ENCODE results near the gene EIF4EBP2. TPM values are rescaled to one million over a fixed set of nuclear protein-coding genes. Genes with fewer than 3 reads are reported as not detected.

The EIF4EBP2 gene
- total RNA-seq, 1 experiment from 2014 or later, result 91.9 TPM

- H3K27me3 ChIP-seq (replicated peaks; ENCODE audit: insufficient read depth, low read depth, low read length, poor library complexity), result no peaks in the 10 kb centered on the region
- no TSS peak for BruUV-seq (replicated peaks)
- H3K4me3 ChIP-seq (ENCODE audit: low read depth, low read length, poor library complexity, severe bottlenecking), result no peak overlapping the region
- intact Hi-C loops (cut with micrococcal nuclease; ENCODE audit: unreplicated experiment), result no loop called here
- CTCF ChIA-PET, result interaction anchor here (0.7 kb wide), 1 partner anchor 125 kb away, joined by 6 read pairs; no protein-coding TSS in a partner anchor
- no peak for DNase-seq (ENCODE audit: low spot score)
- no peak overlapping the region for H3K27ac ChIP-seq (ENCODE audit: low read depth, low read length, poor library complexity, severe bottlenecking)
- POLR2A ChIA-PET (ENCODE audit: low non-redundant PET), result no interaction called here
- H3K36me3 ChIP-seq (ENCODE audit: insufficient read depth, low read length, poor library complexity, severe bottlenecking), result peaks cover 10% of the 10 kb centered on the region
- no peaks in the 10 kb centered on the region for H3K9me3 ChIP-seq (ENCODE audit: low read depth, low read length, poor library complexity, severe bottlenecking)
- peaks cover 9% of the 10 kb centered on the region for H3K4me1 ChIP-seq (ENCODE audit: insufficient read depth, low read length, poor library complexity, severe bottlenecking)
- no peak for TF ChIP-seq EZH2 (IDR thresholded peaks at IDR 0.05; ENCODE audit: borderline replicate concordance, low read depth, low read length, poor library complexity, severe bottlenecking)
- TF ChIP-seq, protein P1, sequence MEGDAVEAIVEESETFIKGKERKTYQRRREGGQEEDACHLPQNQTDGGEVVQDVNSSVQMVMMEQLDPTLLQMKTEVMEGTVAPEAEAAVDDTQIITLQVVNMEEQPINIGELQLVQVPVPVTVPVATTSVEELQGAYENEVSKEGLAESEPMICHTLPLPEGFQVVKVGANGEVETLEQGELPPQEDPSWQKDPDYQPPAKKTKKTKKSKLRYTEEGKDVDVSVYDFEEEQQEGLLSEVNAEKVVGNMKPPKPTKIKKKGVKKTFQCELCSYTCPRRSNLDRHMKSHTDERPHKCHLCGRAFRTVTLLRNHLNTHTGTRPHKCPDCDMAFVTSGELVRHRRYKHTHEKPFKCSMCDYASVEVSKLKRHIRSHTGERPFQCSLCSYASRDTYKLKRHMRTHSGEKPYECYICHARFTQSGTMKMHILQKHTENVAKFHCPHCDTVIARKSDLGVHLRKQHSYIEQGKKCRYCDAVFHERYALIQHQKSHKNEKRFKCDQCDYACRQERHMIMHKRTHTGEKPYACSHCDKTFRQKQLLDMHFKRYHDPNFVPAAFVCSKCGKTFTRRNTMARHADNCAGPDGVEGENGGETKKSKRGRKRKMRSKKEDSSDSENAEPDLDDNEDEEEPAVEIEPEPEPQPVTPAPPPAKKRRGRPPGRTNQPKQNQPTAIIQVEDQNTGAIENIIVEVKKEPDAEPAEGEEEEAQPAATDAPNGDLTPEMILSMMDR (conservative IDR thresholded peaks at IDR 0.05; ENCODE audit: low read depth, low read length), result no peak
Measured at GRCh38 chr10:70368774-70369482, 35.0 kb upstream of the EIF4EBP2 start.

DNA sequence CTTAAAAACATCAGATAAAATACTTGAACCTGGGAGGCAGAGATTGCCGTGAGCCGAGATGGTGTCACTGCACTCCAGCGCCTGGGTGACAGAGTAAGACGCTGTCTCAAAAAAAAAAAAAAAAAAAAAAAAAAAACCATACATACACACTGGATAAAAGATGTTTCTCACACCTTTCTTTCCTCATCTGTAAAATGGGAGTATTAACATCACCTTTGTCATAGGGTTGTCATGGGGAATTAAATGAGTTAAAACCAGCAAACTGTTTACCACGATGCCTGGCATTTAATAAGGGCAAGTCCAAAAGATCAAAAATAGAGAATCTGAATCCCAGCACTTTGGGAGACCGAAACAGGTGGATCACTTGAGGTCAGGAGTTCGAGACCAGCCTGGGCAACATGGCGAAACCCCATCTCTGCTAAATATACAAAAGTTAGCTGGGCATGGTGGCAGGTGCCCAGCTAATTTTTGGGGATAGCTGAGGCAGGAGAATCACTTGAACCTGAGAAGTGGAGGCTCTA is 34.4 kb upstream of the EIF4EBP2 start:
- no TSS peak for BruUV-seq (replicated peaks)
- Histone ChIP-seq H3K4me3 (ENCODE audit: low read depth, low read length, poor library complexity, severe bottlenecking) (no peak overlapping the region), H3K4me1 (ENCODE audit: insufficient read depth, low read length, poor library complexity, severe bottlenecking) (peaks cover 3% of the 10 kb centered on the region), H3K36me3 (ENCODE audit: insufficient read depth, low read length, poor library complexity, severe bottlenecking) (peaks cover 12% of the 10 kb centered on the region), H3K27ac (ENCODE audit: low read depth, low read length, poor library complexity, severe bottlenecking) (no peak overlapping the region), H3K9me3 (ENCODE audit: low read depth, low read length, poor library complexity, severe bottlenecking) (no peaks in the 10 kb centered on the region), H3K27me3 (replicated peaks; ENCODE audit: insufficient read depth, low read depth, low read length, poor library complexity) (no peaks in the 10 kb centered on the region)
- DNase-seq (ENCODE audit: low spot score), result no peak
- TF ChIP-seq, protein P1 (conservative IDR thresholded peaks at IDR 0.05; ENCODE audit: low read depth, low read length), result no peak
- TF ChIP-seq EZH2 (IDR thresholded peaks at IDR 0.05; ENCODE audit: borderline replicate concordance, low read depth, low read length, poor library complexity, severe bottlenecking), result no peak
- intact Hi-C loops (cut with micrococcal nuclease; ENCODE audit: unreplicated experiment), result loop anchor here (10.0 kb wide), 1 partner anchor 435 kb away; no protein-coding TSS in a partner anchor
- ChIA-PET CTCF (no interaction called here), POLR2A (ENCODE audit: low non-redundant PET) (no interaction called here)

DNA sequence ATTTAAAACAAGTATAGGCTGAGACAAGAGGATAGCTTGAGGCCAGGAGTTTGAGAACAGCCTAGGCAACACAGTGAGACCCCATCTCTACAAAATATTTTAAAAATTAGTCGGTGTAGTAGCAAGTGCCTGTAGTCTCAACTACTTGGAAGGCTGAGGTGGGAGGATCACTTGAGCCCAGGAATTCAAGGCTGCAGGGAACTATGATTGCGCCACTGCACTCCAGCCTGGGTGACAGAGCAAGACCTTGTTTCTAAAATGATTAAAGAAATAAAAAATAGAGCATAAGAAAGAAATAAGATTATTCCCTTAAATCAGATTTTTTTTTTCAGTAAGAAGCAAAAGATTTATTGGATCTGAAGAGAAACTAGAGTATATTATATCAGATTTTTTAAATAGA is 33.2 kb upstream of the EIF4EBP2 start:
- ChIA-PET POLR2A (ENCODE audit: low non-redundant PET) (no interaction called here), CTCF (no interaction called here)
- no peaks in the 10 kb centered on the region for H3K4me1 ChIP-seq (ENCODE audit: insufficient read depth, low read length, poor library complexity, severe bottlenecking)
- no peaks in the 10 kb centered on the region for H3K9me3 ChIP-seq (ENCODE audit: low read depth, low read length, poor library complexity, severe bottlenecking)
- DNase-seq (ENCODE audit: low spot score), result no peak
- H3K36me3 ChIP-seq (ENCODE audit: insufficient read depth, low read length, poor library complexity, severe bottlenecking), result peaks cover 12% of the 10 kb centered on the region
- H3K27ac ChIP-seq (ENCODE audit: low read depth, low read length, poor library complexity, severe bottlenecking), result no peak overlapping the region
- intact Hi-C loops (cut with micrococcal nuclease; ENCODE audit: unreplicated experiment), result loop anchor here (10.0 kb wide), 1 partner anchor 436 kb away; no protein-coding TSS in a partner anchor
- H3K27me3 ChIP-seq (replicated peaks; ENCODE audit: insufficient read depth, low read depth, low read length, poor library complexity), result no peaks in the 10 kb centered on the region
- TF ChIP-seq, protein P1 (conservative IDR thresholded peaks at IDR 0.05; ENCODE audit: low read depth, low read length), result no peak
- no peak for TF ChIP-seq EZH2 (IDR thresholded peaks at IDR 0.05; ENCODE audit: borderline replicate concordance, low read depth, low read length, poor library complexity, severe bottlenecking)
- BruUV-seq (replicated peaks), result no TSS peak
- H3K4me3 ChIP-seq (ENCODE audit: low read depth, low read length, poor library complexity, severe bottlenecking), result no peak overlapping the region

Data from A673 (cell line).